HG03039 (cell line): Measurements from ENCODE around the gene ENPP1.
A peak's percentile ranks its signal among the peaks of the same experiment; 100 is the strongest.

ENCODE experiments used
- ATAC-seq: cut with Tn5 transposase; IDR thresholded peaks from one replicate; pipeline ENCODE4 v1.9.1; 2021; ENCODE audit warnings: mild to moderate bottlenecking, moderate library complexity; ENCODE audit not compliant: unreplicated experiment

ENPP1 gene

GRCh38 chr6:131807644-131808459, at the start of gene ENPP1:
ENPP1 (plus strand) TSS chr6:131808020; CDS start chr6:131808036, 16 bp downstream.
- ATAC-seq = peak; percentile 46

GRCh38 chr6:131758920-131759319, 48.9 kb upstream of the ENPP1 start:
- ATAC-seq = no peak

- no peak for ATAC-seq
Observed at GRCh38 chr6:131761060-131761761, 46.6 kb upstream of the ENPP1 start.

- ATAC-seq = no peak
Observed at GRCh38 chr6:131761762-131762067, 46.1 kb upstream of the ENPP1 start.

GRCh38 chr6:131762984-131763383, 44.8 kb upstream of the ENPP1 start:
- ATAC-seq = no peak

GRCh38 chr6:131763749-131764148, 44.1 kb upstream of the ENPP1 start:
- no peak for ATAC-seq

GRCh38 chr6:131764350-131764749, 43.5 kb upstream of the ENPP1 start:
- no peak for ATAC-seq

- no peak for ATAC-seq
Observed at GRCh38 chr6:131765081-131765803, 42.6 kb upstream of the ENPP1 start.

- no peak for ATAC-seq
Observed at GRCh38 chr6:131765804-131766135, 42.0 kb upstream of the ENPP1 start.

GRCh38 chr6:131766631-131767030, 41.2 kb upstream of the ENPP1 start:
- no peak for ATAC-seq

GRCh38 chr6:131768964-131769363, 38.9 kb upstream of the ENPP1 start:
- ATAC-seq = no peak

GRCh38 chr6:131769385-131770141, 38.3 kb upstream of the ENPP1 start:
- ATAC-seq = no peak

GRCh38 chr6:131770776-131771175, 37.0 kb upstream of the ENPP1 start:
- no peak for ATAC-seq

- ATAC-seq = no peak
Observed at GRCh38 chr6:131773284-131773950, 34.4 kb upstream of the ENPP1 start.

- no peak for ATAC-seq
Observed at GRCh38 chr6:131775886-131776285, 31.9 kb upstream of the ENPP1 start.

- ATAC-seq = no peak
Observed at GRCh38 chr6:131776985-131777384, 30.8 kb upstream of the ENPP1 start.

GRCh38 chr6:131778169-131778568, 29.7 kb upstream of the ENPP1 start:
- no peak for ATAC-seq

GRCh38 chr6:131779304-131779703, 28.5 kb upstream of the ENPP1 start:
- ATAC-seq = no peak

- ATAC-seq = no peak
Observed at GRCh38 chr6:131780600-131780999, 27.2 kb upstream of the ENPP1 start.

- ATAC-seq = no peak
Observed at GRCh38 chr6:131781687-131782086, 26.1 kb upstream of the ENPP1 start.

- ATAC-seq = no peak
Observed at GRCh38 chr6:131782764-131783163, 25.1 kb upstream of the ENPP1 start.
